H9 (cell line): ENCODE results near the gene SGCD. TPM values are rescaled to one million over a fixed set of nuclear protein-coding genes. Genes with fewer than 3 reads are reported as not detected.

Experiments
- DNase-seq: peaks from one replicate; pipeline ENCODE4 v3.0.0-alpha.2; 2017
- H2AFZ ChIP-seq: one replicate; pipeline ENCODE4 v1.6.1; 2013; ENCODE audit warnings: mild to moderate bottlenecking, low read length, control low read depth, moderate library complexity
- H2AK5ac ChIP-seq: 2 replicates; pipeline ENCODE4 v1.6.1; 2013; ENCODE audit warnings: low read length, control low read depth, mixed read lengths; ENCODE audit not compliant: insufficient read length
- H2BK120ac ChIP-seq: one replicate; pipeline ENCODE4 v1.6.1; 2013; ENCODE audit warnings: low read depth, mild to moderate bottlenecking, low read length, control low read depth, inconsistent platforms; ENCODE audit not compliant: poor library complexity, severe bottlenecking
- H2BK12ac ChIP-seq: 2 replicates; pipeline ENCODE4 v1.6.1; 2013; ENCODE audit warnings: low read length, control low read depth, mixed read lengths, low read depth; ENCODE audit not compliant: insufficient read length
- H2BK15ac ChIP-seq: 2 replicates; pipeline ENCODE4 v1.6.1; 2013; ENCODE audit warnings: low read depth, low read length, control low read depth
- H2BK20ac ChIP-seq: one replicate; pipeline ENCODE4 v1.6.1; 2013; ENCODE audit warnings: low read depth, mild to moderate bottlenecking, low read length, control low read depth, inconsistent platforms; ENCODE audit not compliant: poor library complexity, severe bottlenecking
- H2BK5ac ChIP-seq: 2 replicates; pipeline ENCODE4 v1.6.1; 2013; ENCODE audit warnings: low read length, control low read depth, mixed read lengths; ENCODE audit not compliant: insufficient read length
- H3K14ac ChIP-seq: 2 replicates; pipeline ENCODE4 v1.6.1; 2013; ENCODE audit warnings: low read length, control low read depth; ENCODE audit not compliant: insufficient read depth
- H3K18ac ChIP-seq: 2 replicates; pipeline ENCODE4 v1.6.1; 2013; ENCODE audit warnings: low read depth, mild to moderate bottlenecking, mixed read lengths, low read length, control low read depth; ENCODE audit not compliant: insufficient read length
- H3K23ac ChIP-seq: 2 replicates; pipeline ENCODE4 v1.6.1; 2013; ENCODE audit warnings: low read length, control low read depth, mixed read lengths, low read depth; ENCODE audit not compliant: insufficient read length
- H3K23me2 ChIP-seq: 2 replicates; pipeline ENCODE4 v1.6.1; 2013; ENCODE audit warnings: low read depth, mild to moderate bottlenecking, mixed read lengths, low read length, control low read depth; ENCODE audit not compliant: insufficient read length, poor library complexity, severe bottlenecking
- H3K27ac ChIP-seq: 2 replicates; pipeline ENCODE4 v1.5.1; 2013; ENCODE audit warnings: low read length, control low read depth, mixed read lengths, low read depth; ENCODE audit not compliant: insufficient read length
- H3K27me3 ChIP-seq: 2 replicates; pipeline ENCODE4 v1.6.1; 2013; ENCODE audit warnings: low read length, control low read depth, inconsistent platforms; ENCODE audit not compliant: insufficient read depth
- H3K4ac ChIP-seq: 2 replicates; pipeline ENCODE4 v1.6.1; 2013; ENCODE audit warnings: low read depth, mild to moderate bottlenecking, control low read depth, inconsistent platforms, low read length, moderate library complexity
- H3K4me1 ChIP-seq: 2 replicates; pipeline ENCODE4 v1.6.1; 2013; ENCODE audit warnings: low read length, control low read depth, inconsistent platforms; ENCODE audit not compliant: insufficient read depth
- H3K4me2 ChIP-seq: 2 replicates; pipeline ENCODE4 v1.6.1; 2013; ENCODE audit warnings: low read length, control low read depth, mixed read lengths; ENCODE audit not compliant: insufficient read length, insufficient read depth
- H3K56ac ChIP-seq: 2 replicates; pipeline ENCODE4 v1.6.1; 2013; ENCODE audit warnings: low read depth, mild to moderate bottlenecking, mixed read lengths, low read length, control low read depth; ENCODE audit not compliant: insufficient read length
- H3K79me1 ChIP-seq: 2 replicates; pipeline ENCODE4 v1.6.1; 2013; ENCODE audit warnings: low read depth, mild to moderate bottlenecking, moderate library complexity, low read length, control low read depth, inconsistent platforms; ENCODE audit not compliant: insufficient read depth, poor library complexity, severe bottlenecking
- H3K79me2 ChIP-seq: 2 replicates; pipeline ENCODE4 v1.6.1; 2013; ENCODE audit warnings: low read length, control low read depth, inconsistent platforms; ENCODE audit not compliant: insufficient read depth
- H3K9ac ChIP-seq: 2 replicates; pipeline ENCODE4 v1.6.1; 2013; ENCODE audit warnings: low read length, control low read depth, mixed read lengths; ENCODE audit not compliant: insufficient read length; ENCODE audit errors: extremely low read depth
- H3K9me3 ChIP-seq: one replicate; pipeline ENCODE4 v1.6.1; 2013; ENCODE audit warnings: low read depth, low read length, inconsistent platforms; ENCODE audit not compliant: control insufficient read depth
- H3T11ph ChIP-seq: one replicate; pipeline ENCODE4 v1.6.1; 2013; ENCODE audit warnings: mild to moderate bottlenecking, low read length, control low read depth, inconsistent platforms
- H4K20me1 ChIP-seq: one replicate; pipeline ENCODE4 v1.6.1; 2013; ENCODE audit not compliant: control insufficient read depth, insufficient read length, insufficient read depth
- H4K5ac ChIP-seq: 2 replicates; pipeline ENCODE4 v1.6.1; 2013; ENCODE audit warnings: low read depth, mild to moderate bottlenecking, mixed read lengths, low read length, control low read depth; ENCODE audit not compliant: insufficient read length
- H4K8ac ChIP-seq: replicated peaks from 2 replicates; pipeline ENCODE4 v1.6.1; 2013; ENCODE audit warnings: low read length, control low read depth, mixed read lengths, low read depth; ENCODE audit not compliant: insufficient read length
- H4K91ac ChIP-seq: 2 replicates; pipeline ENCODE4 v1.6.1; 2013; ENCODE audit warnings: low read depth, mild to moderate bottlenecking, moderate library complexity, mixed read lengths, low read length, control low read depth; ENCODE audit not compliant: insufficient read length
- H3K27ac Mint-ChIP-seq, 3 experiments: 2 replicates in 2 of 3; 3 replicates in 1 of 3; pipeline ENCODE4 v1.8.0; 2020 to 2021; ENCODE audit warnings: mixed read lengths in 3 of 3, mild to moderate bottlenecking in 1 of 3, moderate library complexity in 1 of 3
- H3K27me3 Mint-ChIP-seq: 2 replicates; pipeline ENCODE4 v1.8.0; 2021; ENCODE audit warnings: low read depth, mild to moderate bottlenecking, moderate library complexity, mixed read lengths
- H3K36me3 Mint-ChIP-seq, 3 experiments: 2 replicates in 2 of 3; 3 replicates in 1 of 3; pipeline ENCODE4 v1.8.0; 2020 to 2021; ENCODE audit warnings: low read depth in 3 of 3, mixed read lengths in 3 of 3; ENCODE audit not compliant: insufficient read depth in 1 of 3
- H3K4me1 Mint-ChIP-seq, 2 experiments: 2 replicates each; pipeline ENCODE4 v1.8.0; 2020; ENCODE audit warnings: mixed read lengths in 2 of 2
- H3K4me3 Mint-ChIP-seq, 2 experiments: 2 replicates in 1 of 2; 3 replicates in 1 of 2; pipeline ENCODE4 v1.8.0; 2020 to 2021; ENCODE audit warnings: mild to moderate bottlenecking in 2 of 2, mixed read lengths in 2 of 2, moderate library complexity in 1 of 2
- H3K9me3 Mint-ChIP-seq, 2 experiments: 2 replicates in 1 of 2; 3 replicates in 1 of 2; pipeline ENCODE4 v1.8.0; 2020; ENCODE audit warnings: mild to moderate bottlenecking in 2 of 2, mixed read lengths in 2 of 2, moderate library complexity in 1 of 2
- CTCF ChIP-seq: fragments of 200-600 bp; sonication (generic); conservative IDR thresholded peaks from 3 replicates; pipeline ENCODE4 v1.8.0; 2021; ENCODE audit warnings: antibody characterized with exemption, mild to moderate bottlenecking
- WGBS: extraction: QIAGEN DNeasy Blood & Tissue Kit; methylation state at CpG from one replicate; pipeline ENCODE4 v1.1.7; 2013; ENCODE audit warnings: missing lambda C conversion rate, low lambda C conversion rate, mixed read lengths; ENCODE audit not compliant: insufficient read length; ENCODE audit errors: extremely low coverage; 5-methylcytosine and 5-hydroxymethylcytosine counted together
- total RNA-seq: library from RNA; stranded (reverse); gene quantifications from 2 replicates; pipeline ENCODE4 v1.2.1, GENCODE V29; 2021

SGCD gene
- total RNA-seq, 1 experiment from 2014 or later, result 0.11 TPM

- TF ChIP-seq CTCF, result no peak
- no peak overlapping the region for H2BK15ac ChIP-seq
- no peak overlapping the region for H3K4me3 Mint-ChIP-seq
Measured at GRCh38 chr5:156411185-156411613, 84.2 kb downstream of the SGCD start.

More at GRCh38 chr5:156411185-156411613, 84.2 kb downstream of the SGCD start:
- Histone ChIP-seq H2AFZ (no peak overlapping the region), H2BK12ac (no peak overlapping the region), H3K23me2 (no peaks in the 10 kb centered on the region), H4K5ac (no peak overlapping the region), H3K4me1 (no peaks in the 10 kb centered on the region), H3K79me2 (no peaks in the 10 kb centered on the region), H2AK5ac (no peak overlapping the region), H3K79me1 (no peaks in the 10 kb centered on the region), H2BK120ac (no peak overlapping the region), H3K9me3 (no peaks in the 10 kb centered on the region), H3K27me3 (no peaks in the 10 kb centered on the region), H4K20me1 (no peaks in the 10 kb centered on the region), H2BK20ac (no peak overlapping the region), H3K4ac (no peak overlapping the region), H3K23ac (no peak overlapping the region), H3K56ac (no peak overlapping the region), H3K18ac (no peak overlapping the region), H3K9ac (no peak overlapping the region), H3K27ac (no peak overlapping the region), H4K8ac (no peak overlapping the region), H3K4me2 (no peak overlapping the region), H2BK5ac (no peak overlapping the region), H4K91ac (no peak overlapping the region), H3T11ph (no peak overlapping the region), H3K14ac (no peak overlapping the region)
- Mint-ChIP-seq H3K4me1 (peaks cover 6 to 7% of the 10 kb centered on the region in 2 experiments), H3K9me3 (no peaks in the 10 kb centered on the region; a peak in 2 of 5 replicates), H3K36me3 (peaks cover 0 to 3% (median 0%) of the 10 kb centered on the region in 3 experiments; a peak in 2 of 7 replicates), H3K27ac (no peak overlapping the region; a peak in 1 of 7 replicates), H3K27me3 (no peaks in the 10 kb centered on the region)
- no CpG with 5 or more reads among the region's 6 CpGs for WGBS
- DNase-seq, result no peak
